NT2/D1 (cell line): ENCODE results near the gene RPS6KC1.
A peak's percentile ranks its signal among the peaks of the same experiment; 100 is the strongest.

Experiments
- DNase-seq: peaks from one replicate; pipeline ENCODE4 v3.0.0-alpha.2; 2011; ENCODE audit warnings: low read depth, low spot score
- H3K27me3 ChIP-seq: 2 replicates; pipeline ENCODE4 v1.6.0; 2011; ENCODE audit warnings: mild to moderate bottlenecking; ENCODE audit not compliant: insufficient read length, insufficient read depth
- H3K36me3 ChIP-seq: 2 replicates; pipeline ENCODE4 v1.6.1; 2011; ENCODE audit warnings: mild to moderate bottlenecking, low read length, mixed read lengths; ENCODE audit not compliant: insufficient read depth, insufficient read length
- H3K4me1 ChIP-seq: 2 replicates; pipeline ENCODE4 v1.5.1; 2011; ENCODE audit not compliant: insufficient read depth, insufficient read length
- H3K4me3 ChIP-seq: 2 replicates; pipeline ENCODE4 v1.5.1; 2011; ENCODE audit warnings: low read depth; ENCODE audit not compliant: insufficient read length
- H3K9ac ChIP-seq: 2 replicates; pipeline ENCODE4 v1.6.0; 2011; ENCODE audit warnings: low read depth; ENCODE audit not compliant: insufficient read length
- H3K9me3 ChIP-seq: 2 replicates; pipeline ENCODE4 v1.5.1; 2011; ENCODE audit warnings: mild to moderate bottlenecking, low read length; ENCODE audit not compliant: insufficient read depth
- SUZ12 ChIP-seq: IDR thresholded peaks from 2 replicates; pipeline ENCODE4 v1.6.1; 2011; ENCODE audit not compliant: insufficient read length, insufficient read depth; ENCODE audit errors: extremely low read depth
- YY1 ChIP-seq: IDR thresholded peaks from 2 replicates; pipeline ENCODE4 v1.6.1; 2011; ENCODE audit not compliant: insufficient read length, insufficient read depth
- ZNF274 ChIP-seq: IDR thresholded peaks from 2 replicates; pipeline ENCODE4 v1.6.1; 2011; ENCODE audit warnings: mild to moderate bottlenecking, low read depth, low read length

RPS6KC1 gene

DNA sequence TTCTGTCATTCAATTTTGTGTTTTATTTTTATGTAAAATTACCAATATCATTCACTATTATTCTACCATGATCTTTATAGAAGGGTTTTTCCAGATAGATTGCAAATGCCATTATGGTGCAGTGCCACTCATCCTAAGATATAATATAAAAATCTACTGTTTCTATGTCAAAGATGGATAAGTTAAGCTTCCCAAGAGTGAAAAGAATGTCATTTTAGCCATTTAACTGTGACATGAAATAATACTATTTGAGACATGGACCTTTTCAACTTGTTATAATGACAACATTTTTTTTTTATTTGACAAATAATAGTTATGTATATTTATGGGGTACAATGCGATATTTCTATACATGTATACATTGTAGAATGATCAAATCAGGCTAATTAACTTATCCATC is 224.3 kb downstream of the RPS6KC1 start:
- H3K4me1 ChIP-seq = no peaks in the 10 kb centered on the region
- no peaks in the 10 kb centered on the region for H3K9me3 ChIP-seq
- peaks cover 5% of the 10 kb centered on the region for H3K36me3 ChIP-seq
- TF ChIP-seq YY1 = no peak
- no peak for TF ChIP-seq ZNF274
- TF ChIP-seq SUZ12 = no peak
- no peaks in the 10 kb centered on the region for H3K27me3 ChIP-seq
- no peak for DNase-seq
- no peak overlapping the region for H3K4me3 ChIP-seq
- no peak overlapping the region for H3K9ac ChIP-seq

DNA sequence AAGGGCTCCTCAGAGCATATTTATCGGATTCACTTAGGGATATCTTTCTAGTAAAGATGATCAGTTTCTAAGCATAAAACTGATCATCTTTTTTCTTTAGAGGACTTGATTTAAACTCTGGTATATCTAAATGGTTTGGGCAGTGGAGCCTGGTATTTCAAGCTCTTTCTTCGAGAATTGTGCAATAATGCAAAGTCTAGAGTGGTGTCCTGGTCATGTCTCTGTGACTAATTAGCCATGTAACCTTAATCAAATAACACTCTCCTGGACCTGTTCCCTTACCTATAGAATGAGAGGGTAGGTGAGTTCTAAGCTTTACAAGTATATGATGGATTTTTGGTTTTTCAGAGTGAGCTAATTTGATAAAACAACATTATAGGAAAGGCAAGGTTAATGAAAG is 225.2 kb downstream of the RPS6KC1 start:
- peaks cover 5% of the 10 kb centered on the region for H3K36me3 ChIP-seq
- H3K27me3 ChIP-seq = no peaks in the 10 kb centered on the region
- no peak overlapping the region for H3K9ac ChIP-seq
- no peak for DNase-seq
- no peak overlapping the region for H3K4me3 ChIP-seq
- no peaks in the 10 kb centered on the region for H3K9me3 ChIP-seq
- peaks cover 1% of the 10 kb centered on the region for H3K4me1 ChIP-seq
- TF ChIP-seq YY1 (no peak), SUZ12 (no peak), ZNF274 (no peak)

GRCh38 chr1:213277036-213277435 is 226.0 kb downstream of the RPS6KC1 start:
- Histone ChIP-seq H3K9ac (no peak overlapping the region), H3K36me3 (peaks cover 5% of the 10 kb centered on the region), H3K9me3 (no peaks in the 10 kb centered on the region), H3K4me1 (peaks cover 6% of the 10 kb centered on the region), H3K27me3 (no peaks in the 10 kb centered on the region), H3K4me3 (no peak overlapping the region)
- DNase-seq = no peak
- TF ChIP-seq ZNF274 (no peak), YY1 (no peak), SUZ12 (no peak)

GRCh38 chr1:213279410-213279809 is 228.4 kb downstream of the RPS6KC1 start:
- H3K9ac ChIP-seq = no peak overlapping the region
- no peaks in the 10 kb centered on the region for H3K9me3 ChIP-seq
- DNase-seq = no peak
- peaks cover 6% of the 10 kb centered on the region for H3K4me1 ChIP-seq
- H3K27me3 ChIP-seq = no peaks in the 10 kb centered on the region
- TF ChIP-seq YY1 (no peak), ZNF274 (no peak), SUZ12 (no peak)
- H3K4me3 ChIP-seq = no peak overlapping the region
- no peaks in the 10 kb centered on the region for H3K36me3 ChIP-seq

GRCh38 chr1:213281640-213282301 is 230.7 kb downstream of the RPS6KC1 start:
- Histone ChIP-seq H3K9me3 (no peaks in the 10 kb centered on the region), H3K9ac (no peak overlapping the region), H3K36me3 (no peaks in the 10 kb centered on the region), H3K4me3 (no peak overlapping the region), H3K27me3 (no peaks in the 10 kb centered on the region), H3K4me1 (peaks cover 6% of the 10 kb centered on the region)
- TF ChIP-seq SUZ12 (no peak), YY1 (no peak), ZNF274 (no peak)
- peak; percentile 25 for DNase-seq

GRCh38 chr1:213284626-213285025 is 233.6 kb downstream of the RPS6KC1 start:
- Histone ChIP-seq H3K4me1 (peaks cover 6% of the 10 kb centered on the region), H3K36me3 (no peaks in the 10 kb centered on the region), H3K4me3 (no peak overlapping the region), H3K9me3 (no peaks in the 10 kb centered on the region), H3K27me3 (no peaks in the 10 kb centered on the region), H3K9ac (no peak overlapping the region)
- TF ChIP-seq SUZ12 (no peak), ZNF274 (no peak), YY1 (no peak)
- DNase-seq = no peak

DNA sequence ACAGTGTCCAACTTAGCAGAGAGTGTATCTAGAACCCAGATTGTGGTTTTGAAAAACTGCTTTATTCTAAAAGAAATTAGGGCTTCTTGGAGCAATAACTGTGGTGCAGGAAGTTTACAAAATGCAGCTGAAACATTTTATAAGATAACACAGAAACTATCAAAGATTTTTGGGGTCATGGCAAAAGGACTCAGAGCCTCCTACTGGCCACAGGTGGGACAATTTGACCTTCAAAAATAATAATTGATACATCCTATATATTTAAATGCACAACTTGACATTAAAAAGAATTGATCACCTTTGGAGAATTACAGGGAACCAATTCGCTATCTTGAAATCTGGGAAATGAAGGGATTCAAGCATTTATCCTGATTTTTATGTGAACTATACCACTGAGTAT is 235.2 kb downstream of the RPS6KC1 start:
- Histone ChIP-seq H3K9ac (no peak overlapping the region), H3K9me3 (no peaks in the 10 kb centered on the region), H3K4me1 (peaks cover 5% of the 10 kb centered on the region), H3K4me3 (no peak overlapping the region), H3K27me3 (no peaks in the 10 kb centered on the region), H3K36me3 (no peaks in the 10 kb centered on the region)
- no peak for TF ChIP-seq YY1
- no peak for TF ChIP-seq ZNF274
- TF ChIP-seq SUZ12 = no peak
- no peak for DNase-seq

GRCh38 chr1:213287987-213288386 is 236.9 kb downstream of the RPS6KC1 start:
- no peak for DNase-seq
- H3K36me3 ChIP-seq = no peaks in the 10 kb centered on the region
- TF ChIP-seq ZNF274 = no peak
- TF ChIP-seq SUZ12 = no peak
- TF ChIP-seq YY1 = no peak
- no peak overlapping the region for H3K4me3 ChIP-seq
- peaks cover 3% of the 10 kb centered on the region for H3K4me1 ChIP-seq
- no peaks in the 10 kb centered on the region for H3K9me3 ChIP-seq
- no peaks in the 10 kb centered on the region for H3K27me3 ChIP-seq
- H3K9ac ChIP-seq = no peak overlapping the region
